HG03378 (cell line): ENCODE data around the gene PHF13.

ENCODE experiments used
- ATAC-seq: cut with Tn5 transposase; IDR thresholded peaks from one replicate; pipeline ENCODE4 v1.9.1; 2021; ENCODE audit warnings: mild to moderate bottlenecking, moderate library complexity; ENCODE audit not compliant: unreplicated experiment

PHF13 gene

DNA sequence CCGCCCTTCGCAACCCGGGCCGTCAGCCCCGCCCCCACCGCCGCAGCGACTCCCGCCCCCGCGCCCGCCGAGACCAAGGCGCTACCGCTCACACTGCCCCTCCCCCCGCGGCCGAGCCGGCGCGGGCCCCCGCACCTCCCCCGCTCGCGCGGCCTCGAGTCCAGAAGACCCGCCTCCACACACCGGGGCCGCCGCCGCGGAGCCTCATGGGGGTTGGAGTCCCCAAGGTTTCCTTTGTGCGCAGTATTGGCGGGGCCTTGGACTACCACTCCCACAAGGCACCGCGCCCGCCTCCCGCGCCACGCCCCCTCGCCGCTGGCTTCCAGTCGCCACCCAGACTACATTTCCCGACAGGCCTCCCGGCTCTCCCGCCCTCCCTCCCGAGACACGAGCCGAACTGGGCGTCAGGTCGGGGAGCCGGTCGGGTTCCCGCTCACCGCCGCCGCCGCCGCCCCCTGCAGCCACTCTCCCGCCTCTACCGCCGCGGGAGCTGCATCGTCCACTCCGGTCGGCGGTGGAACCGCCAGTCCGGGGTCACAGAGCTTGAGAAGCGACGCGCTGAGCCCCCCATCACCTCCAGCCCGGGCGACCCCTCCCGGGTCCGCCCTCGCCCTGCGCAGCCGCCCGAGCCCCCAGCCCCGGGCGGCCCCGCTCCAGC is at the start of gene PHF13:
TSS of gene PHF13 (plus strand) at position 371 of the 658 bp plus-strand sequence. CDS start 336 bp downstream, outside the sequence.
- ATAC-seq: peak; percentile 80

DNA sequence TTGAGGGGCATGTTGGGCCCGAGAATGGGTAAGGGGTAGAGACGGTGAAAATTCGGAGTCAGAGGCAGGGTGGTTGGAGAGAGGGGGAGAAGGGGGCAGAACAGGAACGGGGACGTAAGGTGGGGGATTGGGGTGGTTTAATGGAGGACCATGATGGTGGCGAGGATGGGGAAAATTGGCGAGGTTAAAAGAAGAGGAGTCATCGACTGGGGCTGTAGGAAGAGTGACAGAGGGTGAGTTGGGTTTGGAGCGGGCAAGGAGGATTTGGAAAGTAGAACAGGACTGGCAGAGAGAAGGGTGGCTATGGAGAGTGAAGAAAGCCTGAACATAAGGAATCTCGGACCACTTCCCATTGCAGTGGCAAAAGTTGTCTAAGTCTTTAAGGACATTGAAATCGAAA is 44.5 kb upstream of the PHF13 start:
- ATAC-seq: no peak

DNA sequence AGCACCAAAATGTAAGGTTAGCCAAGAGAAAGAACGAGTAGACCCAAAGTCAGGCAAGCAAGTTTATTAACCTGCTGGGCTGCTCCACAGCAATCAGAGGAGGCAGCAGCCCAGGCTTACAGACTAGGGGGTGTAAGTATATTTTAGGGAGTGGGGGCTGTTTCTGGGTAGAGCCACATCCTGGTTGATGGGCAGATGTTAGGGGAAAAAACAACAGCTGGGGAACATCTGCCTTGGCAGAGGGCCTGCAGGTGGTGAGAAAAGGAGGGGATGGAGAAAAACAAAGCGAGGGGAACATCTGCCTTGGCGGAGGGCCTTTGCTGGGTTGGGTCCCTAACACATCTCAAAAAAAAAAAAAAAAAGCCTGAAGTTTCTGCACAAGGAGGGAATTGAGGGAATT is 43.4 kb upstream of the PHF13 start:
- ATAC-seq: no peak

DNA sequence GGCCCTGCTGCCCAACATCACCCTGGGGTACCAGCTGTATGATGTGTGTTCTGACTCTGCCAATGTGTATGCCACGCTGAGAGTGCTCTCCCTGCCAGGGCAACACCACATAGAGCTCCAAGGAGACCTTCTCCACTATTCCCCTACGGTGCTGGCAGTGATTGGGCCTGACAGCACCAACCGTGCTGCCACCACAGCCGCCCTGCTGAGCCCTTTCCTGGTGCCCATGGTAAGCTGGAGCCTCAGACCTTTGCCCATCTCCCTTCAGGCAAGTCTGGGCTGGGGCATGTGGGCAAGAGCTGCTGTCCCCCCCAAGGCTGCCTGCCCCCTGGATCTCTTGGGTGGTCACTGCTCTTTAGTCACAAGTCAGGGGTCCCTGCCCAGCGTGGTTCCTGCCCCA is 42.5 kb upstream of the PHF13 start:
- ATAC-seq: no peak

DNA sequence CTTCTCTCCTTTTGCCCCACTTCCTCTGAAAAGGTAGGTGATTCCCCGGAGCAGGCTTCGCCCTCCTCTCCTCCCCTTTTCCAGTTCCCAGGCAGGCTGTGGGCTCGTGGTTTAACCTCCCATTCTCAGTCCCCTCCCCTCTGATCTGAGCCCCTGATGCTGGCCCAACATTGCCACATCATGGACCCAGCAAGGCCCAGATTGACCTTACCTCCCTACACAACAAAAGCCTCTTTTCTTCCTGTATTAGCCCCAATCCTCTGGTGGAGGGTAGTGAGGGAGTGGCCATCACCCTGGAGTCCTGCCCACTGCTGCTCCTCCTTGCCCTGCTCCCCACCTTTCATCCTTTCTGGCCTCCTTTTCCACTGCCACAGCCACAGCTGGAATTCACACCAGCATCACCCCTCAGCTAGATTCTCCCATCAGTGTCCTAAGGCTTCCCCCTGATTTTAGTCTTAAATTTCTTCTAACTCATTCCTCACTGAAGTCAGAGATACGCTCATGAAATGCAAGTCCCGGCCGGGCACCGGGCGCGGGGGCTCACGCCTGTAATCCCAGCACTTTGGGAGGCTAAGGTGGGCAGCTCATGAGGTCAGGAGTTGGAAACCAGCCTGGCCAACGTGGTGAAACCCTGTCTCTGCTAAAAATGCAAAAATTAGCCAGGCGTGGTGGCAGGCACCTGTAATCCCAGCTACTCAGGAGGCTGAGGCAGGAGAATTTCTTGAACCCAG is 40.7 kb upstream of the PHF13 start:
- ATAC-seq: no peak

DNA sequence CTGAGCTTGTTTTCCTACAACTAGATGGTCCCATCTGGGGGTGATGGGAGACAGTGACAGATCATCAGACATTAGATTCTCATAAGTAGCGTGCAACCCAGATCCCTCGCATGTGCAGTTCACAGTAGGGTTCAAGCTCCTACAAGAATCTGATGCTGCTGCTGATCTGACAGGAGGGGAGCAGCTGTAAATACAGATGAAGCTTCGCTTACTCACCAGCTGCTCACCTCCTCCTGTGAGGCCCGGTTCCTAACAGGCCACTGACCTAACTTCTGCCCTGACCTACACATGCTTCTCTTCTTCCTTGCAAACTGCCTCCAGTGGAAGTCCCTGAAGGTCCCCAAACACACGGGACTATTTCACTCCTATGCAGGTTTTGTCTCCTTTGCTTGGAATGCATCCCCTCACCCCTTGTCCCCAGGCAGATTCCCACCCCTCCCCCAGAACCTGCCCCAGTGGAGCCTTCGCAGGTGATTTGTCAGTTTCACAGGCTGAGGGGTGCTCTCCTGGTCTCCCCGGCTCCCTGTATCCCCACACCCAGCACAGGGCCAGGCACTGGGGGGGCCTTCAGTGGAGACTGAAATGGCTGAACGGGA is 39.4 kb upstream of the PHF13 start:
- no peak for ATAC-seq

DNA sequence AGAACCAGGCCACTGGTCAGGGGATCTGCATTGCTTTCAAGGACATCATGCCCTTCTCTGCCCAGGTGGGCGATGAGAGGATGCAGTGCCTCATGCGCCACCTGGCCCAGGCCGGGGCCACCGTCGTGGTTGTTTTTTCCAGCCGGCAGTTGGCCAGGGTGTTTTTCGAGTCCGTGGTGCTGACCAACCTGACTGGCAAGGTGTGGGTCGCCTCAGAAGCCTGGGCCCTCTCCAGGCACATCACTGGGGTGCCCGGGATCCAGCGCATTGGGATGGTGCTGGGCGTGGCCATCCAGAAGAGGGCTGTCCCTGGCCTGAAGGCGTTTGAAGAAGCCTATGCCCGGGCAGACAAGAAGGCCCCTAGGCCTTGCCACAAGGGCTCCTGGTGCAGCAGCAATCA is 38.7 kb upstream of the PHF13 start:
- no peak for ATAC-seq

DNA sequence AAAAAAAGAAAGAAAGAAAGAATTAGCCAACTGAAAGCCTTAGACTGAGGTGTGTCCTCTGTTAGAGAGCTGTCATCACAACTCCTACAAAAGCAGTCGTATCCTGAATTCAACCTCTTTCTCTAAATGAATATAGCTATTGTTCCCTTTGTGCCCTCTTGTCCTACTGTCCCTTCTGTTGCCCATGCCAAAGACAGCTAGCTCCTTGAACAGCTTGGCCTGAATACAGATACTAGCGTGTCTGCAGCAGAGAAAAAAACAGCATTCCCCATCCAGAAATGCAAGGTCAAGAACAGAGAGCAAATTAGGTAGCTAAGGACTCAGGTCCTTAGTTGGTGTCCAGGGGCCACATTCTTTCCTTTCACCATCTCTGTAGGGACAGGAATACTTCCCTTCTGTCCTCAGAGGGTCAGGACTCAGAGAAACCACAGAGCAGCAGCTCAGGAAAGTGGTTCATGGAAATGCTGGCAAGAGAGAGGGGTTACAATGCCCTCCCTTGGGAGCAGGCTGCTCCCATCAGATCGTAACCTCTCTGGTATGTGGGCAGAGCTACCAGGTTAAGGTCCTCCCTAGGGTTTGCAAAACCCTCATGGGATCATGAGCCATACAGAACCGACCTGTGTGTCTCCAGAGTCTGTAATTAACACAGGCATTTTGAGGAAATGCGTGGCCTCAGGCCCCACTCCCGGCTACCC is 35.6 kb upstream of the PHF13 start:
- ATAC-seq: no peak

DNA sequence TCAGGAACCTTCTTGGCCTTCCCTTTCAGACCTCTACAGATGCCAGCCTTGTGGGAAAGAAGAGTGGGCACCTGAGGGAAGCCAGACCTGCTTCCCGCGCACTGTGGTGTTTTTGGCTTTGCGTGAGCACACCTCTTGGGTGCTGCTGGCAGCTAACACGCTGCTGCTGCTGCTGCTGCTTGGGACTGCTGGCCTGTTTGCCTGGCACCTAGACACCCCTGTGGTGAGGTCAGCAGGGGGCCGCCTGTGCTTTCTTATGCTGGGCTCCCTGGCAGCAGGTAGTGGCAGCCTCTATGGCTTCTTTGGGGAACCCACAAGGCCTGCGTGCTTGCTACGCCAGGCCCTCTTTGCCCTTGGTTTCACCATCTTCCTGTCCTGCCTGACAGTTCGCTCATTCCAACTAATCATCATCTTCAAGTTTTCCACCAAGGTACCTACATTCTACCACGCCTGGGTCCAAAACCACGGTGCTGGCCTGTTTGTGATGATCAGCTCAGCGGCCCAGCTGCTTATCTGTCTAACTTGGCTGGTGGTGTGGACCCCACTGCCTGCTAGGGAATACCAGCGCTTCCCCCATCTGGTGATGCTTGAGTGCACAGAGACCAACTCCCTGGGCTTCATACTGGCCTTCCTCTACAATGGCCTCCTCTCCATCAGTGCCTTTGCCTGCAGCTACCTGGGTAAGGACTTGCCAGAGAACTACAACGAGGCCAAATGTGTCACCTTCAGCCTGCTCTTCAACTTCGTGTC is 34.7 kb upstream of the PHF13 start:
- ATAC-seq: no peak

DNA sequence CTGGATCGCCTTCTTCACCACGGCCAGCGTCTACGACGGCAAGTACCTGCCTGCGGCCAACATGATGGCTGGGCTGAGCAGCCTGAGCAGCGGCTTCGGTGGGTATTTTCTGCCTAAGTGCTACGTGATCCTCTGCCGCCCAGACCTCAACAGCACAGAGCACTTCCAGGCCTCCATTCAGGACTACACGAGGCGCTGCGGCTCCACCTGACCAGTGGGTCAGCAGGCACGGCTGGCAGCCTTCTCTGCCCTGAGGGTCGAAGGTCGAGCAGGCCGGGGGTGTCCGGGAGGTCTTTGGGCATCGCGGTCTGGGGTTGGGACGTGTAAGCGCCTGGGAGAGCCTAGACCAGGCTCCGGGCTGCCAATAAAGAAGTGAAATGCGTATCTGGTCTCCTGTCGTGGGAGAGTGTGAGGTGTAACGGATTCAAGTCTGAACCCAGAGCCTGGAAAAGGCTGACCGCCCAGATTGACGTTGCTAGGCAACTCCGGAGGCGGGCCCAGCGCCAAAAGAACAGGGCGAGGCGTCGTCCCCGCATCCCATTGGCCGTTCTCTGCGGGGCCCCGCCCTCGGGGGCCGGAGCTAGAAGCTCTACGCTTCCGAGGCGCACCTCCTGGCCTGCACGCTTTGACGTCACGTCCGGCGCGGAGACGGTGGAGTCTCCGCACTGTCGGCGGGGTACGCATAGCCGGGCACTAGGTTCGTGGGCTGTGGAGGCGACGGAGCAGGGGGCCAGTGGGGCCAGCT is 34.0 kb upstream of the PHF13 start, which contains the start of gene ZBTB48:
TSS of gene ZBTB48 (plus strand) at position 621 of the 745 bp plus-strand sequence. CDS start 616 bp downstream, outside the sequence.
- ATAC-seq: peak; percentile 89

DNA sequence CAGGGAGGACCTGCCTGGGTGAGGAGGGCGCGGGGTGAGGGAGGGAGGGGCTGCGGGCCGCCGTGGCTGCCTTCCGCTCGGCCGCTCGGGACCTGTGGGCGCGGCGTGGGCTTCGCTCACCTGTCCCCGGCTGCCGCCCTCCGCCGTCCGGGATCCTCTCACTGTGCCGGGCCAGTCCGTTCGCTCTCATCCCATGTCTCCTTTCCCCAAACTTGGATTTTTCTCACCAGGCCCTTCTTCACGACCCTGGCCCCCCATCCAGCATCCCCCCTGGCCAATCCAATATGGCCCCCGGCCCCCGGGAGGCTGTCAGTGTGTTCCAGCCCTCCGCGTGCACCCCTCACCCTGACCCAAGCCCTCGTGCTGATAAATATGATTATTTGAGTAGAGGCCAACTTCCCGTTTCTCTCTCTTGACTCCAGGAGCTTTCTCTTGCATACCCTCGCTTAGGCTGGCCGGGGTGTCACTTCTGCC is 33.4 kb upstream of the PHF13 start:
- ATAC-seq: no peak

DNA sequence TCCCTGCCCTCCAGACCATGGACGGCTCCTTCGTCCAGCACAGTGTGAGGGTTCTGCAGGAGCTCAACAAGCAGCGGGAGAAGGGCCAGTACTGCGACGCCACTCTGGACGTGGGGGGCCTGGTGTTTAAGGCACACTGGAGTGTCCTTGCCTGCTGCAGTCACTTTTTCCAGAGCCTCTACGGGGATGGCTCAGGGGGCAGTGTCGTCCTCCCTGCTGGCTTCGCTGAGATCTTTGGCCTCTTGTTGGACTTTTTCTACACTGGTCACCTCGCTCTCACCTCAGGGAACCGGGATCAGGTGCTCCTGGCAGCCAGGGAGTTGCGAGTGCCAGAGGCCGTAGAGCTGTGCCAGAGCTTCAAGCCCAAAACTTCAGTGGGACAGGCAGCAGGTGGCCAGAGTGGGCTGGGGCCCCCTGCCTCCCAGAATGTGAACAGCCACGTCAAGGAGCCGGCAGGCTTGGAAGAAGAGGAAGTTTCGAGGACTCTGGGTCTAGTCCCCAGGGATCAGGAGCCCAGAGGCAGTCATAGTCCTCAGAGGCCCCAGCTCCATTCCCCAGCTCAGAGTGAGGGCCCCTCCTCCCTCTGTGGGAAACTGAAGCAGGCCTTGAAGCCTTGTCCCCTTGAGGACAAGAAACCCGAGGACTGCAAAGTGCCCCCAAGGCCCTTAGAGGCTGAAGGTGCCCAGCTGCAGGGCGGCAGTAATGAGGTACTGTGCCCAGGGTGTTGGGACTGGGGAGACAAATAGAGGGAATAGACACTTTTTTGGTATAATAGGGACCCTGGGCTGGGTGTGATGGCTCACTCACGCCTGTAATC is 32.7 kb upstream of the PHF13 start:
- ATAC-seq: no peak

DNA sequence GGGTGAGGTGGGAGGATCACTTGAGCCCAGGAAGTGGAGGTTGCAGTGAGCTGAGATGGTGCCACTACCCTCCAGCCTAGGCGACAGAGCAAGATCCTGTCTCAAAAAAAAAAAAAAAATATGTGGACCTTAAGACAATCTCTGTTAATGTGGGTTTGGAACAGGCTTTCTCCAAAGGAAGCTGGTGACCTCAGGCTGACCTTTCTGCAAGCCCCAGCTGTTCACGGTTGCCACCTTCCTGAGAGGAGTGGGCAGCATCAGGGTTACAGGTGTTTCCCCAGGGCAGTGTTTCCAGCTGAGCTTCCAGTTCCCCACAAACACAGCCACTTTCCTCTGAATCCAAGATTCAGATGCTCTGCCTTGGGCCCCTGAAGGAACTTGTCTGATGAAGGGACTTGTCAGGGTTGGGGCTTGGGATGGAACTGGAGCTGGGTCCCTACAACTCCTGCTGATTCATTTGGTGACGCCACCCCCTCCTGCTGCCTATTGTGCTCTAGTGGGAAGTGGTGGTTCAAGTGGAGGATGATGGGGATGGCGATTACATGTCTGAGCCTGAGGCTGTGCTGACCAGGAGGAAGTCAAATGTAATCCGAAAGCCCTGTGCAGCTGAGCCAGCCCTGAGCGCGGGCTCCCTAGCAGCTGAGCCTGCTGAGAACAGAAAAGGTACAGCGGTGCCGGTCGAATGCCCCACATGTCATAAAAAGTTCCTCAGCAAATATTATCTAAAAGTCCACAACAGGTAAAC is 31.8 kb upstream of the PHF13 start:
- no peak for ATAC-seq

DNA sequence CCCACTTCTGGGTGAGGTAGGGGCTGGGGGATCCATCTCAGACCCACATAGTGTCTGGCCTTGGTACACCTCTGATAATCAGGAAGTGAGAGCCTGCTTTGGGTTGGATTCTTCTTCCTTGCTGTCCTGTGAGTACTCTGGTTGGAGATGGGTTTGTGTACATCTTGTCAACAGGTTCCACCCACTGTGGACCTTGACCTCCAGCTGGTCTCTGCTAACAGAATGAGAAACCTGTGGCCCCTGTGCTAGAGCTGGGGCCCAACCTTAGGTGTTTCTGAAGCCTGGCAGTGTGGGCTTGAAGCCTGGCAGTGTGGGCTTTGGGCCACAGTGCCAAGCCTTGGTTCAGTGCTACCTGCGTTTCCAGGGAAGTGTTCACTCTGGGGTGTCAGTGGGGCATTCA is 31.2 kb upstream of the PHF13 start:
- no peak for ATAC-seq

DNA sequence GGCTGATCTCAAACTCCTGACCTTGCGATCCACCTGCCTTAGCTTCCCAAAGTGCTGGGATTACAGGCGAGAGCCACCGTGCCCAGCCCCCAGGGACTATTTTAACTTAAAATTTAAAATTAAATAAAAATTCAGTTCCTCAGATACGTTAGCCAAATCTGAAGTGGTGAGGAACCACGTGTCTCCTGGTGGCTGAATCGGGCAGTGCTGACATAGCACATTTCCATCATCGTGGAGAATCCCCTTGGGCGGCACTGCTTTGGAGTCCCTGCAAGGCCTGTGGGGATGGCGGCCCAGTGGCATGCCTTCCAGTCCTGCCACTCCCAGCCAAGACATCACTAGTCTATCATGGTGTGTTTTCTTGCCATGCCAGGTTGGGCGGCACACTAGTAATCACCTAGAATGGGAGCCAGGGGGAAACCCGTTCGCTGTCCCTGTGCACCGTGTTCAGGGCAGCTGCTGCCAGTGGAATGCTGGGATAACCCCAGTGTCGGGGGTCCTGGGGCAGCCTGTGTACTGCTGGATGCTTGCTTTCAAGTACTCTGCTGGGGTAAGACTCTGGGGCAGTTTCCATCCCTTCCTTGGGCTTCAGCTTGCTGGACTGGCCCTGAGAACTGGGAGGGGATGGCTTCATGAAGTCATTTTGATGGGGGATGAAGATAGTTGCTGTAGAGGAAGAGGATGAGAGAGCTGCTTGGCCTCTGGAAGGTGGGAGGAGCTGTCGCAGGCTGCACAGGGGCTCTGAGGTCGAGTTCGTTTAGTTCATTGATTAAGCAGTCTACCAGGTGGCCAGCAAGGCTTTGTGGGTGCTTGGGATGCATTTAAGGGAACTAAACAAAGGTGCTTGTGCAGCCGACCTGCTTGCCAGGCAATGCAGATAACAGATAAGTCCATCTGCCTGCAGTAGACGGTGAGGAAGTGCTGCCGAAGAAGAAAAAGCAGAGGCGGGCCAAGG is 29.1 kb upstream of the PHF13 start:
- no peak for ATAC-seq

DNA sequence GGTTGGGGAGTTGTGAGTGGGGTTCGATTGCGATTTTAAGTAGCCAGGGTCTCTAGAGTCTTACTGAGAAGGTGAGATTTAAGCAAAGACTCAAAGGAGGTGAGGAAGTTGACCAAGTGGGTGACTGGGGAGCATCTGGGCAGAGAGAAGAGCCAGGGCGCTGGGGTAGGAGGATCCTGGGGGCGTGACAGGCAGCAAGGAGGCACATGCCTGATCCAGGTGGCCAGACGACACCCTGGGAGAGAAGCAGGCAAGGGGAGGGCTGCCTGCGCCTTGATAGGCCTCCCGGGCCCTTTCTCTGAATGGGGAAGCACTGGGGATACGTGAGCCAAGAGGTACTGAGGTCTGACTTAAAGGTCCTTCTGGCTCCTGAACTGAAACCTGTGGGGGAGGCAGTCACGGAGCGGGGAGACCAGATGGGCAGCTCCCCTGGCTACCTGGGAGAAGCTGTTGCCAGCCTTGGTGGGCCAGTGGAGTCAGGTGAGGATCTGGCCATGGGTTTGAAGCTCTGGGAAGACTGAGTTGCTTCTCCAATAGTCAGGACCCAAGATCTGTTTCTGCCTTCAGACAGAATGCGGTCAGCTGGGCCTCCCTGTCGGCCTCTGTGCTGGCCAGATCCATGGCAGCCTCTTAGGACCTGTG is 28.3 kb upstream of the PHF13 start:
- no peak for ATAC-seq

DNA sequence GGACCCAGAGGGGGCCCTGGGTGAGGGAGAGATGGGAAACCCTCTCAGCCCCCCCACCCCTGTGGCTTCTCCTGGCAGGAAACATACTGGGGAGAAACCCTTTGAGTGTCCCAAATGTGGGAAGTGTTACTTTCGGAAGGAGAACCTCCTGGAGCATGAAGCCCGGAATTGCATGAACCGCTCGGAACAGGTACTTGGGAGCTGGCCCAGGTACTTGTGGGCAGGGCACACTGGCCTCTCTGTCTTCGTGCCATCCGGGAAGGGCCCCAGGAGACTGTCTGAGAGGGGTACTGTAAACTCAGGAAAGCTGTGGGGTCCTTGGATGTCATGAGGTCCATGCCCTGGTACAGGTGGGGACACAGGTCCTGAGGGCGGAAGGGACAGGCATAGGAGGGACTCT is 27.7 kb upstream of the PHF13 start:
- ATAC-seq: no peak
